HepG2 (cell line): Measurements from ENCODE around the gene MTMR1. TPM values are rescaled to one million over a fixed set of nuclear protein-coding genes. Genes with fewer than 3 reads are reported as not detected.

Source experiments
- GPN1 ChIP-seq: sonication (generic); formaldehyde crosslinking; IDR thresholded peaks from 2 replicates; pipeline ENCODE4 v1.5.1; 2020; ENCODE audit warnings: missing genetic modification reagents, borderline replicate concordance
- HMG20B ChIP-seq: conservative IDR thresholded peaks from 2 replicates; pipeline ENCODE4 v1.6.1; 2016; ENCODE audit warnings: missing genetic modification reagents, missing compliant biosample characterization
- MAFG ChIP-seq: sonication (generic); formaldehyde crosslinking; IDR thresholded peaks from 2 replicates; pipeline ENCODE4 v1.5.1; 2020; ENCODE audit warnings: mild to moderate bottlenecking, missing genetic modification reagents
- NR2F6 ChIP-seq, 2 experiments: IDR thresholded peaks; 2 replicates each; pipeline ENCODE4 v1.6.1; 2016; ENCODE audit warnings: antibody characterized with exemption in 1 of 2, mild to moderate bottlenecking in 1 of 2
- RFX1 ChIP-seq: fragments of 450-650 bp; IDR thresholded peaks from 2 replicates; pipeline ENCODE4 v1.6.1; 2017
- TARDBP ChIP-seq: sonication (generic); formaldehyde crosslinking; IDR thresholded peaks from 2 replicates; pipeline ENCODE4 v1.8.0; 2022; ENCODE audit warnings: mild to moderate bottlenecking, missing genetic modification reagents
- TCF7 ChIP-seq: sonication (generic); IDR thresholded peaks from 2 replicates; pipeline ENCODE4 v1.6.1; 2016; ENCODE audit warnings: antibody characterized with exemption, low read depth
- XBP1 ChIP-seq: sonication (generic); formaldehyde crosslinking; IDR thresholded peaks from 2 replicates; pipeline ENCODE4 v1.5.0; 2020; ENCODE audit warnings: missing genetic modification reagents
- ZNF367 ChIP-seq: sonication (generic); formaldehyde crosslinking; IDR thresholded peaks from 2 replicates; pipeline ENCODE4 v1.4.0; 2020; ENCODE audit warnings: missing genetic modification reagents, borderline replicate concordance
- polyA plus RNA-seq, 8 experiments: library from polyadenylated mRNA; depleted of rRNA in 3 of 8; stranded (reverse) in 7 of 8; unstranded in 1 of 8; fragments of >200 nt; fragmentation: Illumina TruSeq in 4 of 8; extraction: Trizol in 4 of 8; gene quantifications; 2 replicates each; pipeline versions ENCODE4 v1.2.1 to v1.2.3, GENCODE V29; 2011 to 2016; ENCODE audit warnings: low read depth in 4 of 8, missing spikeins in 1 of 8, mixed read lengths in 1 of 8; ENCODE audit not compliant: insufficient read depth in 1 of 8
- total RNA-seq, 5 experiments: library from RNA; depleted of rRNA; stranded (reverse); fragments of >200 nt; fragmentation: Illumina TruSeq; extraction: Trizol; gene quantifications; 2 replicates each; pipeline ENCODE4 v1.2.3, GENCODE V29; 2016; ENCODE audit warnings: low read depth in 1 of 5
- TF ChIP-seq, protein P1 (sequence below), 2 experiments: fragments of 450-650 bp in 1 of 2; sonication (generic) in 1 of 2; formaldehyde crosslinking in 1 of 2; IDR thresholded peaks; 2 replicates each; pipeline versions ENCODE4 v1.6.1 to v1.8.0; 2016 to 2022; ENCODE audit warnings: antibody characterized with exemption in 1 of 2, mild to moderate bottlenecking in 1 of 2, missing genetic modification reagents in 1 of 2
- TF ChIP-seq, protein P2 (sequence below): sonication (generic); formaldehyde crosslinking; IDR thresholded peaks from 2 replicates; pipeline ENCODE4 v1.8.0; 2022; ENCODE audit warnings: mild to moderate bottlenecking, missing genetic modification reagents, moderate library complexity
- TF ChIP-seq, protein P3 (sequence below): sonication (generic); formaldehyde crosslinking; IDR thresholded peaks from 2 replicates; pipeline ENCODE4 v1.4.0; 2020; ENCODE audit warnings: mild to moderate bottlenecking, missing genetic modification reagents, borderline replicate concordance
- TF ChIP-seq, protein P4 (sequence below): sonication (generic); formaldehyde crosslinking; IDR thresholded peaks from 2 replicates; pipeline ENCODE4 v1.4.0; 2020; ENCODE audit warnings: missing genetic modification reagents

The MTMR1 gene
- total and polyA plus RNA-seq, 2 of the 13 experiments (the other 11 are each of a cell fraction or from before 2014, with no cell fraction given) = 8.9 to 11.1 TPM

DNA sequence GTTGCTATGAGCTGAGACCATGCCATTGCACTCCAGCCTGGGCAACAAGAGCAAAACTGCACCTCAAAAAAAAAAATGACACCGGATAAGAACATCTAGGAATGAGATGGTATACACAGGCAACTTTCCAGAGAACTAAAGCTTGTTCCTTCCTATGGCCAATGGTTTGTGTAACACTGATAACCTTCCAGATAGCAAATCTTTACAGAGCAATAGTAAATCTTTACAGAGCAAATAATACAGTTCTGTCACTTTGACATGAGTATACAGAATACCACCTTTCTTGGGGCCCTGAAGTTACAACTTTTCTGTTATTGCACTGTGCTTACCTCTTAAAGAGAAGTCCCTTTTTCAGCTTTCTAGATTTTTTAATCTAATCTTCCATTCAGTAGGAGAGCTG lies 113.6 kb downstream of the MTMR1 start (continued):
- TF ChIP-seq, protein P1, sequence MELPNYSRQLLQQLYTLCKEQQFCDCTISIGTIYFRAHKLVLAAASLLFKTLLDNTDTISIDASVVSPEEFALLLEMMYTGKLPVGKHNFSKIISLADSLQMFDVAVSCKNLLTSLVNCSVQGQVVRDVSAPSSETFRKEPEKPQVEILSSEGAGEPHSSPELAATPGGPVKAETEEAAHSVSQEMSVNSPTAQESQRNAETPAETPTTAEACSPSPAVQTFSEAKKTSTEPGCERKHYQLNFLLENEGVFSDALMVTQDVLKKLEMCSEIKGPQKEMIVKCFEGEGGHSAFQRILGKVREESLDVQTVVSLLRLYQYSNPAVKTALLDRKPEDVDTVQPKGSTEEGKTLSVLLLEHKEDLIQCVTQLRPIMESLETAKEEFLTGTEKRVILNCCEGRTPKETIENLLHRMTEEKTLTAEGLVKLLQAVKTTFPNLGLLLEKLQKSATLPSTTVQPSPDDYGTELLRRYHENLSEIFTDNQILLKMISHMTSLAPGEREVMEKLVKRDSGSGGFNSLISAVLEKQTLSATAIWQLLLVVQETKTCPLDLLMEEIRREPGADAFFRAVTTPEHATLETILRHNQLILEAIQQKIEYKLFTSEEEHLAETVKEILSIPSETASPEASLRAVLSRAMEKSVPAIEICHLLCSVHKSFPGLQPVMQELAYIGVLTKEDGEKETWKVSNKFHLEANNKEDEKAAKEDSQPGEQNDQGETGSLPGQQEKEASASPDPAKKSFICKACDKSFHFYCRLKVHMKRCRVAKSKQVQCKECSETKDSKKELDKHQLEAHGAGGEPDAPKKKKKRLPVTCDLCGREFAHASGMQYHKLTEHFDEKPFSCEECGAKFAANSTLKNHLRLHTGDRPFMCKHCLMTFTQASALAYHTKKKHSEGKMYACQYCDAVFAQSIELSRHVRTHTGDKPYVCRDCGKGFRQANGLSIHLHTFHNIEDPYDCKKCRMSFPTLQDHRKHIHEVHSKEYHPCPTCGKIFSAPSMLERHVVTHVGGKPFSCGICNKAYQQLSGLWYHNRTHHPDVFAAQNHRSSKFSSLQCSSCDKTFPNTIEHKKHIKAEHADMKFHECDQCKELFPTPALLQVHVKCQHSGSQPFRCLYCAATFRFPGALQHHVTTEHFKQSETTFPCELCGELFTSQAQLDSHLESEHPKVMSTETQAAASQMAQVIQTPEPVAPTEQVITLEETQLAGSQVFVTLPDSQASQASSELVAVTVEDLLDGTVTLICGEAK (IDR thresholded peaks at IDR 0.05) = no peak
- TF ChIP-seq, protein P1 (CRISPR knock-in tag; IDR thresholded peaks at IDR 0.05) = no peak
- no peak for TF ChIP-seq TARDBP (CRISPR knock-in tag)
- TF ChIP-seq TCF7 = peak; percentile 20; the same call in 1 of the 2 replicates
- TF ChIP-seq, protein P2, sequence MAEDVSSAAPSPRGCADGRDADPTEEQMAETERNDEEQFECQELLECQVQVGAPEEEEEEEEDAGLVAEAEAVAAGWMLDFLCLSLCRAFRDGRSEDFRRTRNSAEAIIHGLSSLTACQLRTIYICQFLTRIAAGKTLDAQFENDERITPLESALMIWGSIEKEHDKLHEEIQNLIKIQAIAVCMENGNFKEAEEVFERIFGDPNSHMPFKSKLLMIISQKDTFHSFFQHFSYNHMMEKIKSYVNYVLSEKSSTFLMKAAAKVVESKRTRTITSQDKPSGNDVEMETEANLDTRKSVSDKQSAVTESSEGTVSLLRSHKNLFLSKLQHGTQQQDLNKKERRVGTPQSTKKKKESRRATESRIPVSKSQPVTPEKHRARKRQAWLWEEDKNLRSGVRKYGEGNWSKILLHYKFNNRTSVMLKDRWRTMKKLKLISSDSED (CRISPR knock-in tag) = no peak
- no peak for TF ChIP-seq MAFG (CRISPR knock-in tag)
- no peak for TF ChIP-seq GPN1
- TF ChIP-seq XBP1 (CRISPR knock-in tag) = no peak
- no peak for TF ChIP-seq RFX1
- TF ChIP-seq, protein P3, sequence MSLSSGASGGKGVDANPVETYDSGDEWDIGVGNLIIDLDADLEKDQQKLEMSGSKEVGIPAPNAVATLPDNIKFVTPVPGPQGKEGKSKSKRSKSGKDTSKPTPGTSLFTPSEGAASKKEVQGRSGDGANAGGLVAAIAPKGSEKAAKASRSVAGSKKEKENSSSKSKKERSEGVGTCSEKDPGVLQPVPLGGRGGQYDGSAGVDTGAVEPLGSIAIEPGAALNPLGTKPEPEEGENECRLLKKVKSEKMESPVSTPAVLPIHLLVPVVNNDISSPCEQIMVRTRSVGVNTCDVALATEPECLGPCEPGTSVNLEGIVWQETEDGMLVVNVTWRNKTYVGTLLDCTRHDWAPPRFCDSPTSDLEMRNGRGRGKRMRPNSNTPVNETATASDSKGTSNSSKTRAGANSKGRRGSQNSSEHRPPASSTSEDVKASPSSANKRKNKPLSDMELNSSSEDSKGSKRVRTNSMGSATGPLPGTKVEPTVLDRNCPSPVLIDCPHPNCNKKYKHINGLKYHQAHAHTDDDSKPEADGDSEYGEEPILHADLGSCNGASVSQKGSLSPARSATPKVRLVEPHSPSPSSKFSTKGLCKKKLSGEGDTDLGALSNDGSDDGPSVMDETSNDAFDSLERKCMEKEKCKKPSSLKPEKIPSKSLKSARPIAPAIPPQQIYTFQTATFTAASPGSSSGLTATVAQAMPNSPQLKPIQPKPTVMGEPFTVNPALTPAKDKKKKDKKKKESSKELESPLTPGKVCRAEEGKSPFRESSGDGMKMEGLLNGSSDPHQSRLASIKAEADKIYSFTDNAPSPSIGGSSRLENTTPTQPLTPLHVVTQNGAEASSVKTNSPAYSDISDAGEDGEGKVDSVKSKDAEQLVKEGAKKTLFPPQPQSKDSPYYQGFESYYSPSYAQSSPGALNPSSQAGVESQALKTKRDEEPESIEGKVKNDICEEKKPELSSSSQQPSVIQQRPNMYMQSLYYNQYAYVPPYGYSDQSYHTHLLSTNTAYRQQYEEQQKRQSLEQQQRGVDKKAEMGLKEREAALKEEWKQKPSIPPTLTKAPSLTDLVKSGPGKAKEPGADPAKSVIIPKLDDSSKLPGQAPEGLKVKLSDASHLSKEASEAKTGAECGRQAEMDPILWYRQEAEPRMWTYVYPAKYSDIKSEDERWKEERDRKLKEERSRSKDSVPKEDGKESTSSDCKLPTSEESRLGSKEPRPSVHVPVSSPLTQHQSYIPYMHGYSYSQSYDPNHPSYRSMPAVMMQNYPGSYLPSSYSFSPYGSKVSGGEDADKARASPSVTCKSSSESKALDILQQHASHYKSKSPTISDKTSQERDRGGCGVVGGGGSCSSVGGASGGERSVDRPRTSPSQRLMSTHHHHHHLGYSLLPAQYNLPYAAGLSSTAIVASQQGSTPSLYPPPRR (CRISPR knock-in tag) = peak; percentile 96
- TF ChIP-seq, protein P4, sequence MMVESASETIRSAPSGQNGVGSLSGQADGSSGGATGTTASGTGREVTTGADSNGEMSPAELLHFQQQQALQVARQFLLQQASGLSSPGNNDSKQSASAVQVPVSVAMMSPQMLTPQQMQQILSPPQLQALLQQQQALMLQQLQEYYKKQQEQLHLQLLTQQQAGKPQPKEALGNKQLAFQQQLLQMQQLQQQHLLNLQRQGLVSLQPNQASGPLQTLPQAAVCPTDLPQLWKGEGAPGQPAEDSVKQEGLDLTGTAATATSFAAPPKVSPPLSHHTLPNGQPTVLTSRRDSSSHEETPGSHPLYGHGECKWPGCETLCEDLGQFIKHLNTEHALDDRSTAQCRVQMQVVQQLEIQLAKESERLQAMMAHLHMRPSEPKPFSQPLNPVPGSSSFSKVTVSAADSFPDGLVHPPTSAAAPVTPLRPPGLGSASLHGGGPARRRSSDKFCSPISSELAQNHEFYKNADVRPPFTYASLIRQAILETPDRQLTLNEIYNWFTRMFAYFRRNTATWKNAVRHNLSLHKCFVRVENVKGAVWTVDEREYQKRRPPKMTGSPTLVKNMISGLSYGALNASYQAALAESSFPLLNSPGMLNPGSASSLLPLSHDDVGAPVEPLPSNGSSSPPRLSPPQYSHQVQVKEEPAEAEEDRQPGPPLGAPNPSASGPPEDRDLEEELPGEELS (CRISPR knock-in tag) = peak; percentile 19; the same call in 1 of the 2 replicates
- no peak for TF ChIP-seq ZNF367 (CRISPR knock-in tag)
- TF ChIP-seq HMG20B (CRISPR knock-in tag) = peak; percentile 88
- peak; percentile 94 for TF ChIP-seq NR2F6 (IDR thresholded peaks at IDR 0.05)
- peak; percentile 84 for TF ChIP-seq NR2F6 (CRISPR knock-in tag; IDR thresholded peaks at IDR 0.05)
